IMR-90 (cell line): ENCODE results near the gene KCNE2. TPM values are rescaled to one million over a fixed set of nuclear protein-coding genes. Genes with fewer than 3 reads are reported as not detected.

Source experiments
- ATAC-seq: fragments of 200-7000 bp; cut with Tn5 transposase; 2 replicates; pipeline ENCODE4 v1.9.1; 2020; ENCODE audit warnings: low read depth, mild to moderate bottlenecking, moderate library complexity
- BruUV-seq: library from RNA; stranded (reverse); fragments of 400-500 nt; replicated peaks from 2 replicates; lab custom pipeline; 2021; lab: Mats Ljungman, UMichigan
- CTCF ChIA-PET: fragments of 300-600 bp; formaldehyde crosslinking; extraction: SDS; loops from one replicate; lab custom pipeline; 2021; ENCODE audit warnings: antibody characterized with exemption; lab: Yijun Ruan, JAX
- POLR2A ChIA-PET: fragments of 300-600 bp; sonication (Branson Sonifier 250); formaldehyde crosslinking; loops from one replicate; lab custom pipeline; 2022; ENCODE audit warnings: antibody characterized with exemption; ENCODE audit not compliant: unreplicated experiment; lab: Charles Lee
- DNase-seq: peaks from one replicate; pipeline ENCODE4 v3.0.0; 2013
- H2AFZ ChIP-seq: replicated peaks from 2 replicates; pipeline ENCODE3; 2013; ENCODE audit warnings: low read length, mild to moderate bottlenecking; ENCODE audit not compliant: poor library complexity
- H2AK5ac ChIP-seq: 2 replicates; pipeline ENCODE4 v1.6.1; 2013; ENCODE audit warnings: low read depth, low read length, inconsistent platforms
- H2AK9ac ChIP-seq: replicated peaks from 2 replicates; pipeline ENCODE3; 2013; ENCODE audit warnings: mild to moderate bottlenecking, low read depth, low read length, moderate library complexity; ENCODE audit not compliant: poor library complexity
- H2BK120ac ChIP-seq: 2 replicates; pipeline ENCODE4 v1.6.1; 2013; ENCODE audit warnings: low read depth, low read length, inconsistent platforms
- H2BK15ac ChIP-seq: 3 replicates; pipeline ENCODE4 v1.6.1; 2013; ENCODE audit warnings: low read depth, low read length, inconsistent platforms
- H2BK20ac ChIP-seq: 2 replicates; pipeline ENCODE4 v1.6.1; 2013; ENCODE audit warnings: low read depth, mild to moderate bottlenecking, inconsistent platforms, low read length, moderate library complexity
- H2BK5ac ChIP-seq: 2 replicates; pipeline ENCODE4 v1.6.1; 2013; ENCODE audit warnings: mild to moderate bottlenecking, low read depth, low read length, inconsistent platforms; ENCODE audit not compliant: poor library complexity, severe bottlenecking
- H3K14ac ChIP-seq: replicated peaks from 2 replicates; pipeline ENCODE4 v1.6.1; 2013; ENCODE audit warnings: low read depth, low read length, inconsistent platforms
- H3K18ac ChIP-seq: 2 replicates; pipeline ENCODE4 v1.6.1; 2013; ENCODE audit warnings: low read depth, low read length, control low read depth
- H3K23ac ChIP-seq: 2 replicates; pipeline ENCODE4 v1.6.1; 2013; ENCODE audit warnings: low read depth, low read length, inconsistent platforms
- H3K27ac ChIP-seq: 2 replicates; pipeline ENCODE4 v1.5.1; 2013; ENCODE audit warnings: mild to moderate bottlenecking, control low read depth, low read length; ENCODE audit not compliant: insufficient read depth
- H3K27me3 ChIP-seq: 2 replicates; pipeline ENCODE4 v1.6.1; 2013; ENCODE audit warnings: low read length; ENCODE audit not compliant: control insufficient read depth, insufficient read depth
- H3K36me3 ChIP-seq: 2 replicates; pipeline ENCODE4 v1.6.1; 2013; ENCODE audit warnings: low read length, mixed read lengths; ENCODE audit not compliant: control insufficient read depth, insufficient read depth
- H3K4ac ChIP-seq: 2 replicates; pipeline ENCODE4 v1.6.1; 2013; ENCODE audit warnings: low read depth, low read length, inconsistent platforms
- H3K4me1 ChIP-seq: 2 replicates; pipeline ENCODE4 v1.6.1; 2013; ENCODE audit warnings: low read length, mixed read lengths; ENCODE audit not compliant: control insufficient read depth, insufficient read depth
- H3K4me2 ChIP-seq: 2 replicates; pipeline ENCODE4 v1.6.1; 2013; ENCODE audit warnings: low read depth, mild to moderate bottlenecking, control low read depth, low read length, moderate library complexity
- H3K4me3 ChIP-seq: 2 replicates; pipeline ENCODE4 v1.5.1; 2013; ENCODE audit warnings: low read depth, mild to moderate bottlenecking, control low read depth, low read length, moderate library complexity; ENCODE audit not compliant: insufficient read depth
- H3K56ac ChIP-seq: 2 replicates; pipeline ENCODE4 v1.6.1; 2013; ENCODE audit warnings: low read length, inconsistent platforms; ENCODE audit not compliant: insufficient read depth; ENCODE audit errors: extremely low read depth
- H3K79me1 ChIP-seq, 2 experiments: 2 replicates each; pipeline ENCODE4 v1.6.1; 2013; ENCODE audit warnings: low read length in 2 of 2, inconsistent platforms in 1 of 2, low read depth in 1 of 2
- H3K9ac ChIP-seq: 2 replicates; pipeline ENCODE4 v1.6.1; 2013; ENCODE audit warnings: low read depth, low read length, control low read depth
- H3K9me1 ChIP-seq: 2 replicates; pipeline ENCODE4 v1.6.1; 2013; ENCODE audit warnings: low read length, inconsistent platforms; ENCODE audit not compliant: insufficient read depth
- H3K9me3 ChIP-seq: 2 replicates; pipeline ENCODE4 v1.6.1; 2013; ENCODE audit warnings: low read length; ENCODE audit not compliant: control insufficient read depth, insufficient read depth
- H4K20me1 ChIP-seq: 2 replicates; pipeline ENCODE4 v1.6.1; 2013; ENCODE audit warnings: low read length, inconsistent platforms; ENCODE audit not compliant: insufficient read depth
- H4K5ac ChIP-seq: 2 replicates; pipeline ENCODE4 v1.6.1; 2013; ENCODE audit warnings: mild to moderate bottlenecking, low read depth, low read length, control low read depth
- H4K8ac ChIP-seq, 2 experiments: 2 replicates each; pipeline ENCODE4 v1.6.1; 2013; ENCODE audit warnings: low read depth in 2 of 2, low read length in 2 of 2, control low read depth in 1 of 2, inconsistent platforms in 1 of 2
- H4K91ac ChIP-seq: 2 replicates; pipeline ENCODE4 v1.6.1; 2013; ENCODE audit warnings: low read depth, low read length, inconsistent platforms; ENCODE audit not compliant: insufficient read depth
- MAFK ChIP-seq: IDR thresholded peaks from 2 replicates; pipeline ENCODE4 v1.6.1; 2012; ENCODE audit warnings: low read depth, low read length, improper control_type of control experiment
- USF2 ChIP-seq: fragments of 150-350 bp; IDR thresholded peaks from 2 replicates; pipeline ENCODE4 v1.6.1; 2017; ENCODE audit warnings: mild to moderate bottlenecking, antibody characterized with exemption, low read length, low read depth
- WGBS, 2 experiments: methylation state at CpG; one replicate each; pipeline versions ENCODE4 v1.1.5 to v1.1.7; 2013; ENCODE audit warnings: missing lambda C conversion rate in 2 of 2; ENCODE audit not compliant: insufficient read length in 1 of 2; ENCODE audit errors: extremely low coverage in 2 of 2; 5-methylcytosine and 5-hydroxymethylcytosine counted together
- dilution Hi-C: fragments of 300-500 bp; cut with HindIII; formaldehyde crosslinking; loops from one replicate; pipeline ENCODE4 v1.14.3; 2018; ENCODE audit warnings: low sequenced_read_pairs; ENCODE audit not compliant: unreplicated experiment
- in situ Hi-C: fragments of 300-500 bp; cut with MboI; formaldehyde crosslinking; loops from 3 replicates; pipeline ENCODE4 v1.14.3; 2019; ENCODE audit warnings: low sequenced_read_pairs, inconsistent platforms, mixed read lengths
- intact Hi-C: fragments of 100-400 bp; cut with micrococcal nuclease; formaldehyde crosslinking; loops from 2 replicates; pipeline ENCODE4 v1.10.0; 2022
- polyA plus RNA-seq, 3 experiments: library from polyadenylated mRNA; depleted of rRNA; stranded (reverse); fragments of >200 nt; gene quantifications; 2 replicates each; pipeline ENCODE4 v1.2.3, GENCODE V29; 2012; ENCODE audit warnings: low replicate concordance in 1 of 3
- total RNA-seq: library from RNA; depleted of rRNA; stranded (reverse); fragments of >200 nt; gene quantifications from 2 replicates; pipeline ENCODE4 v1.2.3, GENCODE V29; 2012

The KCNE2 gene
- total and polyA plus RNA-seq, 2 of the 4 experiments (the other 2 are of a cell fraction): not detected

DNA sequence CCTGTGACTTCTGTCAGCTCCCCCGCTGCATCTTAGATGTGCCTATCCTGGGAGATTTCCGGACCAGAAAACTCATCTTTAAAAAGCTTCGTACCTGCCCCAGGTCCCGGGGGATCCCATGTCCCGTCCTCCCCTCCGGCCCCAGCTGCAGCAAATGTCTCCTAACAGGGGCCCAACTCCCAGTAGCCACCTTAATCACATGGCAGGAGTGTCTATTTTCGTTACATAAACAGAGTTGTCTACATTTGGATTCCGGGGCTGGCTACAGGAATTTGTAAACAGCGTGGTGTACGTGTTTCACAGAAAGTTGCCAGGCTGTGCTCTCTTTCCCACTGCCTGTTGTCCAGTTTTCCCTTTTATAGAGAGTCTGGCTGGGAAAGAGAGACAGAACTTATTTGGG, 17.9 kb upstream of the KCNE2 start:
- in situ Hi-C loops: no loop called here
- WGBS, 2 experiments: no CpG with 5 or more reads among the region's 10 CpGs
- H3K4ac ChIP-seq: peak overlapping the region; percentile 93
- H2BK120ac ChIP-seq: peak overlapping the region; percentile 97
- intact Hi-C loops: loop anchor here (5.0 kb wide), 2 partner anchors 144 to 409 kb away; no protein-coding TSS in a partner anchor
- peak overlapping the region; percentile 66 for H2BK5ac ChIP-seq
- ChIA-PET CTCF (interaction anchor here (0.6 to 3.5 kb wide), 4 partner anchors 13 to 422 kb away, joined by 3 to 24 read pairs (median 4); no protein-coding TSS in a partner anchor), POLR2A (no interaction called here)
- peak overlapping the region; percentile 45 for H4K5ac ChIP-seq
- peaks cover 13% of the 10 kb centered on the region for H3K9me1 ChIP-seq
- no peaks in the 10 kb centered on the region for H3K9me3 ChIP-seq
- H2AFZ ChIP-seq: peak overlapping the region; percentile 74
- no peaks in the 10 kb centered on the region for H3K36me3 ChIP-seq
- H2AK5ac ChIP-seq: peak overlapping the region; percentile 89; the same call in 1 of the 2 replicates
- no peak overlapping the region for H3K4me3 ChIP-seq
- peak overlapping the region; percentile 90; the same call in 1 of the 2 replicates for H4K91ac ChIP-seq
- peak overlapping the region; percentile 91; the same call in 2 of the 3 replicates for H2BK15ac ChIP-seq
- H4K20me1 ChIP-seq: no peaks in the 10 kb centered on the region
- peak overlapping the region; percentile 59 for H3K27ac ChIP-seq
- H3K14ac ChIP-seq: peak overlapping the region; percentile 96
- peak; percentile 71 for DNase-seq
- H4K8ac ChIP-seq: peak overlapping the region in 1 of 2 experiments; percentile 56; a peak in 2 of 4 replicates
- 0 out of 4 replicates have a peak, but pooled peaks cover 0 to 4% of the 10 kb centered on the region in 2 experiments for H3K79me1 ChIP-seq
- peak; percentile 82 for ATAC-seq
- H3K4me1 ChIP-seq: peaks cover 22% of the 10 kb centered on the region
- peaks cover 2% of the 10 kb centered on the region; the same call in 1 of the 2 replicates for H3K27me3 ChIP-seq
- H3K23ac ChIP-seq: peak overlapping the region; percentile 92
- dilution Hi-C loops: no loop called here
- peak overlapping the region; percentile 78 for H3K18ac ChIP-seq
- TF ChIP-seq MAFK (no peak), USF2 (peak; percentile 45; the same call in 1 of the 2 replicates)
- BruUV-seq: no TSS peak
- peak overlapping the region; percentile 95 for H2BK20ac ChIP-seq
- no peak overlapping the region for H3K9ac ChIP-seq
- peak overlapping the region; percentile 77 for H2AK9ac ChIP-seq
- H3K56ac ChIP-seq: peak overlapping the region; percentile 50; the same call in 1 of the 2 replicates
- H3K4me2 ChIP-seq: peak overlapping the region; percentile 18; the same call in 1 of the 2 replicates
